Measurements from ENCODE around the gene CCL28.

The CCL28 gene

GRCh38 chr5:43415935-43416802, 4.0 kb upstream of the CCL28 start:
- H3K4me3 ChIP-seq (replicated peaks; ENCODE audit: low read depth, low read length), result no peak overlapping the region
- TF ChIP-seq CTCF (IDR thresholded peaks at IDR 0.05; ENCODE audit: insufficient read depth, low read length, poor library complexity, severe bottlenecking), result no peak
- no peaks in the 10 kb centered on the region for H3K27me3 ChIP-seq (replicated peaks; ENCODE audit: control insufficient read depth, insufficient read depth, low read length)
- no peaks in the 10 kb centered on the region for H3K36me3 ChIP-seq (ENCODE audit: control insufficient read depth, insufficient read depth, low read length)
- no peak for DNase-seq (ENCODE audit: extremely low read depth, insufficient read length)

- no peak for TF ChIP-seq CTCF (IDR thresholded peaks at IDR 0.05; ENCODE audit: insufficient read depth, low read length, poor library complexity, severe bottlenecking)
- DNase-seq (ENCODE audit: extremely low read depth, insufficient read length), result no peak
- Histone ChIP-seq H3K4me3 (replicated peaks; ENCODE audit: low read depth, low read length) (no peak overlapping the region), H3K36me3 (ENCODE audit: control insufficient read depth, insufficient read depth, low read length) (no peaks in the 10 kb centered on the region), H3K27me3 (replicated peaks; ENCODE audit: control insufficient read depth, insufficient read depth, low read length) (no peaks in the 10 kb centered on the region)
Observed at GRCh38 chr5:43413966-43414365, 1.8 kb upstream of the CCL28 start.

GRCh38 chr5:43412644-43413043, 453 bp upstream of the CCL28 start:
- Histone ChIP-seq H3K4me3 (replicated peaks; ENCODE audit: low read depth, low read length) (no peak overlapping the region), H3K27me3 (replicated peaks; ENCODE audit: control insufficient read depth, insufficient read depth, low read length) (no peaks in the 10 kb centered on the region), H3K36me3 (ENCODE audit: control insufficient read depth, insufficient read depth, low read length) (no peaks in the 10 kb centered on the region)
- TF ChIP-seq CTCF (IDR thresholded peaks at IDR 0.05; ENCODE audit: insufficient read depth, low read length, poor library complexity, severe bottlenecking), result no peak
- DNase-seq (ENCODE audit: extremely low read depth, insufficient read length), result no peak

- H3K27me3 ChIP-seq (replicated peaks; ENCODE audit: control insufficient read depth, insufficient read depth, low read length), result no peaks in the 10 kb centered on the region
- no peak overlapping the region for H3K4me3 ChIP-seq (replicated peaks; ENCODE audit: low read depth, low read length)
- no peaks in the 10 kb centered on the region for H3K36me3 ChIP-seq (ENCODE audit: control insufficient read depth, insufficient read depth, low read length)
- no peak for DNase-seq (ENCODE audit: extremely low read depth, insufficient read length)
- TF ChIP-seq CTCF (IDR thresholded peaks at IDR 0.05; ENCODE audit: insufficient read depth, low read length, poor library complexity, severe bottlenecking), result no peak
Observed at GRCh38 chr5:43411495-43411894, 696 bp downstream of the CCL28 start.

- no peak for DNase-seq (ENCODE audit: extremely low read depth, insufficient read length)
- H3K27me3 ChIP-seq (replicated peaks; ENCODE audit: control insufficient read depth, insufficient read depth, low read length), result no peaks in the 10 kb centered on the region
- no peak for TF ChIP-seq CTCF (IDR thresholded peaks at IDR 0.05; ENCODE audit: insufficient read depth, low read length, poor library complexity, severe bottlenecking)
- H3K4me3 ChIP-seq (replicated peaks; ENCODE audit: low read depth, low read length), result no peak overlapping the region
- H3K36me3 ChIP-seq (ENCODE audit: control insufficient read depth, insufficient read depth, low read length), result no peaks in the 10 kb centered on the region
Observed at GRCh38 chr5:43410414-43410813, 1.8 kb downstream of the CCL28 start.
